Measurements from ENCODE around the gene CALD1. TPM values are rescaled to one million over a fixed set of nuclear protein-coding genes. Genes with fewer than 3 reads are reported as not detected.

Gene CALD1
- total and polyA plus RNA-seq, 9 donors, result 79.3 to 209 (median 128) TPM

DNA sequence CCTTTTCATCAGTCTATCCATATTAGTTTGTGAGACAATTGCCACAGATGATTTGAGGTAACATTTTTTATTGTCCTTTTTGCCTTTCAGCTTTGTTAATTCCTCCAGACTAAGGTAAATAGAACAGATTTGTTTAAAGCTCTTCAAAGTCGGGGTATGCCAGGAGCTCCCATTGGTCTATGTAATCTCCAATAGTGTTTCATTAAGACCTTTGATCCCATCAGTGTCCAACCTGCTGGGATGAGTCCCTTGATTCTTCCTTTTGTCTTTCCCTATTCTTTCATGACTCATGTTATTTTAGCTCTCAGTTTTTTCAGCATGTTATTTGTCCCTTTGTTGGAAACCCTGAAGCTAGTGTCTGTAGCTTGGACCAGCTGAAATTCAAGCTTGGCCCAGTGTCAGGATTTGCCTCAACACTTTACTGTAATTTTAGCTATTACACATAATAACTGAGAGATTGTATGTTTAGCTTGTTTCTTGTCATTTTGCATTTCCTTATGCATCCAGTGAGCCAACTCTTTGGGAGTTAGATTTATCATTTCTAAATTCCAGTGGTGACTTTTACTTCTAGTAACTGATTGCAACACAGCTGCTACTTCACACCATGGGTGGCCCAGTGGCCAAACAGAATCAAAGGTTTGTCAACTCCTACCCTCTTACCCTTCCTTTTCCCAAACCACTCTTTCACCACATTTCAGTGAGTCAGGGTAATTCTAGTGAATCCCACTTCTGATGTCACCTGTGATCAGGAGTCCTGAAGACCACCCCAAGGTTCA, 222.1 kb downstream of the CALD1 start:
- Histone ChIP-seq H3K9me3 (replicated peaks; ENCODE audit: control insufficient read depth, low read depth, low read length) (no peaks in the 10 kb centered on the region), H3K36me3 (ENCODE audit: control insufficient read depth, insufficient read depth, low read length) (peaks cover 4% of the 10 kb centered on the region), H3K27ac (ENCODE audit: low read length) (no peak overlapping the region), H3K4me1 (ENCODE audit: control insufficient read depth, insufficient read depth, low read length) (no peaks in the 10 kb centered on the region), H3K4me3 (ENCODE audit: low read length) (no peak overlapping the region), H3K27me3 (ENCODE audit: control insufficient read depth, insufficient read depth, low read length) (no peaks in the 10 kb centered on the region)
- DNase-seq, result no peak
- WGBS (ENCODE audit: insufficient coverage), result 100% methylated on average over 1 of the region's 1 CpG

DNA sequence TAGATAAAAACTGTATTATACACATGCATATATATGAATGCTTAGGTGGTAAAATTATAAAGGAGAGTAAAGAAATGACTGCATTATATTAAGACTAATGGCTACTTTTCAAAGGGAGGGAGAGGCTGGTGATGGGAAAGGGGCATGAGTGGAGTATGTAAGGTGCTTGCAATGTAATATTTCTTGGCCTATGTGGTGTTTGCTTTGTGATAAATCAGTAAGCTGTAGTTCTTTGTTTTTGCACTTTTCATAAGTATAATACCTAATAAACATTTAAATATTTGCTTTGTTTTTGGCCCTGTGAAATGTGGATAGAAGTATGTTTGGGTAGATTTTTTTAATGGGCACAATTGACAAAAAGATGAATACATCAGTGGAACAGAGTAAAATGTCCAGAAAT, 232.8 kb downstream of the CALD1 start:
- DNase-seq, result no peak
- H3K4me3 ChIP-seq (ENCODE audit: low read length), result no peak overlapping the region
- H3K4me1 ChIP-seq (ENCODE audit: control insufficient read depth, insufficient read depth, low read length), result no peaks in the 10 kb centered on the region
- no peak overlapping the region for H3K27ac ChIP-seq (ENCODE audit: low read length)
- no peaks in the 10 kb centered on the region for H3K27me3 ChIP-seq (ENCODE audit: control insufficient read depth, insufficient read depth, low read length)
- H3K36me3 ChIP-seq (ENCODE audit: control insufficient read depth, insufficient read depth, low read length), result no peaks in the 10 kb centered on the region
- H3K9me3 ChIP-seq (replicated peaks; ENCODE audit: control insufficient read depth, low read depth, low read length), result no peaks in the 10 kb centered on the region

Other genes with a start within 250 kb of the CALD1 start
- 0.31 TPM for gene AKR1B15, start 230.5 kb upstream of the CALD1 start, total RNA-seq
- under 1 TPM in 7 of 8 donors, not detected in 1; 0.14 to 0.63 (median 0.26) TPM for gene AKR1B15, start 230.5 kb upstream of the CALD1 start, polyA plus RNA-seq (ENCODE audit: insufficient read depth in 1 of 8, insufficient read length in 8 of 8, low replicate concordance in 1 of 8)
- gene BPGM, start 132.8 kb upstream of the CALD1 start, total RNA-seq, result 21.8 TPM
- gene BPGM, start 132.8 kb upstream of the CALD1 start, polyA plus RNA-seq (ENCODE audit: insufficient read depth in 1 of 8, insufficient read length in 8 of 8, low replicate concordance in 1 of 8), result 10 to 100 TPM; 17.2 to 36.8 (median 27.2) TPM
- 2.2 TPM for gene AGBL3, start 206.9 kb downstream of the CALD1 start, total RNA-seq
- 1 to 10 TPM; 2.1 to 5.1 (median 3.4) TPM for gene AGBL3, start 206.9 kb downstream of the CALD1 start, polyA plus RNA-seq (ENCODE audit: insufficient read depth in 1 of 8, insufficient read length in 8 of 8, low replicate concordance in 1 of 8)